HepG2 (cell line): ENCODE results near the gene POU2F1. TPM values are rescaled to one million over a fixed set of nuclear protein-coding genes. Genes with fewer than 3 reads are reported as not detected.

ENCODE experiments used
- ATAC-seq: fragments of 200-7000 bp; cut with Tn5 transposase; 3 replicates; pipeline ENCODE4 v1.9.1; 2020; ENCODE audit warnings: mild to moderate bottlenecking, moderate library complexity
- BruUV-seq: library from RNA; stranded (reverse); fragments of 400-500 nt; replicated peaks from 2 replicates; lab custom pipeline; 2021; lab: Mats Ljungman, UMichigan
- CTCF ChIA-PET: fragments of 300-600 bp; formaldehyde crosslinking; extraction: SDS; loops from one replicate; lab custom pipeline; 2021; ENCODE audit warnings: low total read pairs, inconsistent platforms, low intra/inter-chr PET ratio; lab: Yijun Ruan, JAX
- POLR2A ChIA-PET: fragments of 350-600 bp; sonication (Branson Sonifier 250); formaldehyde crosslinking; loops from one replicate; lab custom pipeline; 2020; ENCODE audit warnings: antibody characterized with exemption, inconsistent platforms; lab: Yijun Ruan, JAX
- DNase-seq: peaks from one replicate; pipeline ENCODE4 v3.0.0-alpha.2; 2015; ENCODE audit warnings: low spot score
- FAIRE-seq: peaks from 3 replicates; lab custom pipeline; 2011; peaks lifted over from hg19 to GRCh38; lab: Jason Lieb, UNC
- H2AFZ ChIP-seq: one replicate; pipeline ENCODE4 v1.6.1; 2011; ENCODE audit warnings: low read length, inconsistent platforms
- H3K27ac ChIP-seq: fragments of 300-600 bp; 3 replicates; pipeline ENCODE4 v1.8.0; 2011; ENCODE audit warnings: mixed run types, mild to moderate bottlenecking, mixed read lengths, low read length, inconsistent platforms; ENCODE audit not compliant: insufficient read depth; ENCODE audit errors: extremely low read length
- H3K27me3 ChIP-seq, 2 experiments: fragments of 200-600 bp in 1 of 2; 2 replicates in 1 of 2; 3 replicates in 1 of 2; pipeline versions ENCODE4 v1.6.0 to v1.8.0; 2011; ENCODE audit warnings: low read length in 2 of 2, mild to moderate bottlenecking in 2 of 2, moderate library complexity in 2 of 2, inconsistent platforms in 1 of 2; ENCODE audit not compliant: insufficient read depth in 2 of 2, control insufficient read depth in 1 of 2
- H3K36me3 ChIP-seq, 2 experiments: fragments of 200-600 bp in 1 of 2; replicated peaks in 1 of 2; 2 replicates in 1 of 2; 3 replicates in 1 of 2; pipeline versions ENCODE4 v1.5.1 to v1.8.0; 2011; ENCODE audit warnings: low read length in 2 of 2, inconsistent platforms in 1 of 2; ENCODE audit not compliant: insufficient read depth in 2 of 2, control insufficient read depth in 1 of 2
- H3K4me1 ChIP-seq: 2 replicates; pipeline ENCODE4 v1.5.1; 2012; ENCODE audit warnings: low read length, inconsistent platforms; ENCODE audit not compliant: insufficient read depth
- H3K4me2 ChIP-seq: 2 replicates; pipeline ENCODE4 v1.6.0; 2011; ENCODE audit warnings: low read depth, low read length, inconsistent platforms
- H3K4me3 ChIP-seq, 3 experiments: fragments of 200-600 bp in 1 of 3; sonication (generic), shearing (Covaris generic) in 1 of 3; replicated peaks in 1 of 3; 2 replicates each; pipeline ENCODE4 v1.5.1; 2011 to 2016; ENCODE audit warnings: low read length in 3 of 3, inconsistent platforms in 2 of 3, low read depth in 2 of 3, mild to moderate bottlenecking in 2 of 3, control low read depth in 1 of 3, mixed read lengths in 1 of 3; ENCODE audit not compliant: insufficient read depth in 1 of 3
- H3K79me2 ChIP-seq: one replicate; pipeline ENCODE4 v1.6.1; 2011; ENCODE audit warnings: low read length, inconsistent platforms; ENCODE audit not compliant: insufficient read depth
- H3K9ac ChIP-seq: 2 replicates; pipeline ENCODE4 v1.6.0; 2011; ENCODE audit warnings: mild to moderate bottlenecking, low read depth, low read length, inconsistent platforms; ENCODE audit not compliant: insufficient read depth
- H3K9me3 ChIP-seq: 2 replicates; pipeline ENCODE4 v1.5.1; 2012; ENCODE audit warnings: mild to moderate bottlenecking, low read length
- H4K20me1 ChIP-seq: 2 replicates; pipeline ENCODE4 v1.6.0; 2011; ENCODE audit warnings: inconsistent platforms, mild to moderate bottlenecking, low read length, moderate library complexity; ENCODE audit not compliant: insufficient read depth
- CENPX ChIP-seq: sonication (generic); formaldehyde crosslinking; IDR thresholded peaks from 2 replicates; pipeline ENCODE4 v1.9.0; 2021; ENCODE audit warnings: mild to moderate bottlenecking, missing genetic modification reagents, moderate library complexity
- GFI1 ChIP-seq: sonication (generic); formaldehyde crosslinking; IDR thresholded peaks from 2 replicates; pipeline ENCODE4 v1.5.0; 2020; ENCODE audit warnings: missing genetic modification reagents, mild to moderate bottlenecking, borderline replicate concordance
- HIC2 ChIP-seq: sonication (generic); formaldehyde crosslinking; IDR thresholded peaks from 2 replicates; pipeline ENCODE4 v1.9.0; 2022; ENCODE audit warnings: low read depth, missing genetic modification reagents
- LBX2 ChIP-seq: sonication (generic); formaldehyde crosslinking; IDR thresholded peaks from 2 replicates; pipeline ENCODE4 v1.5.0; 2020; ENCODE audit warnings: missing genetic modification reagents, mild to moderate bottlenecking, borderline replicate concordance
- NR2F6 ChIP-seq, 2 experiments: IDR thresholded peaks; 2 replicates each; pipeline ENCODE4 v1.6.1; 2016; ENCODE audit warnings: antibody characterized with exemption in 1 of 2, mild to moderate bottlenecking in 1 of 2
- PPARG ChIP-seq: conservative IDR thresholded peaks from 2 replicates; pipeline ENCODE4 v1.6.1; 2016; ENCODE audit warnings: missing biosample characterization, missing genetic modification reagents
- RFXANK ChIP-seq: IDR thresholded peaks from 2 replicates; pipeline ENCODE4 v1.6.1; 2016
- SPEN ChIP-seq: sonication (generic); formaldehyde crosslinking; IDR thresholded peaks from 2 replicates; pipeline ENCODE4 v1.5.1; 2020; ENCODE audit warnings: low read depth, mild to moderate bottlenecking, missing genetic modification reagents
- TP53 ChIP-seq: sonication (generic); formaldehyde crosslinking; conservative IDR thresholded peaks from 2 replicates; pipeline ENCODE4 v1.4.0; 2020; ENCODE audit warnings: missing genetic modification reagents
- TRAFD1 ChIP-seq: sonication (generic); formaldehyde crosslinking; IDR thresholded peaks from 2 replicates; pipeline ENCODE4 v1.5.1; 2020; ENCODE audit warnings: missing genetic modification reagents, mild to moderate bottlenecking, borderline replicate concordance
- ZNF512 ChIP-seq: sonication (generic); formaldehyde crosslinking; IDR thresholded peaks from 2 replicates; pipeline ENCODE4 v1.4.0; 2020; ENCODE audit warnings: mild to moderate bottlenecking, missing genetic modification reagents
- ZNF607 ChIP-seq: sonication (generic); formaldehyde crosslinking; IDR thresholded peaks from 2 replicates; pipeline ENCODE4 v1.5.1; 2020; ENCODE audit warnings: missing genetic modification reagents, mild to moderate bottlenecking, borderline replicate concordance
- WGBS: methylation state at CpG from one replicate; pipeline ENCODE4 v1.1.6; 2017; ENCODE audit warnings: low lambda C conversion rate; 5-methylcytosine and 5-hydroxymethylcytosine counted together
- in situ Hi-C: cut with HindIII; loops from 2 replicates; pipeline ENCODE4 v1.10.0; 2017; ENCODE audit warnings: low pct_unique_long_range_greater_than_20kb; ENCODE audit not compliant: extremely low pct_ligation_motif_present
- intact Hi-C: fragments of 100-400 bp; cut with micrococcal nuclease; formaldehyde crosslinking; loops from one replicate; pipeline ENCODE4 v1.10.0; 2022; ENCODE audit not compliant: unreplicated experiment
- polyA plus RNA-seq, 8 experiments: library from polyadenylated mRNA; depleted of rRNA in 3 of 8; stranded (reverse) in 7 of 8; unstranded in 1 of 8; fragments of >200 nt; fragmentation: Illumina TruSeq in 4 of 8; extraction: Trizol in 4 of 8; gene quantifications; 2 replicates each; pipeline versions ENCODE4 v1.2.1 to v1.2.3, GENCODE V29; 2011 to 2016; ENCODE audit warnings: low read depth in 4 of 8, missing spikeins in 1 of 8, mixed read lengths in 1 of 8; ENCODE audit not compliant: insufficient read depth in 1 of 8
- total RNA-seq, 5 experiments: library from RNA; depleted of rRNA; stranded (reverse); fragments of >200 nt; fragmentation: Illumina TruSeq; extraction: Trizol; gene quantifications; 2 replicates each; pipeline ENCODE4 v1.2.3, GENCODE V29; 2016; ENCODE audit warnings: low read depth in 1 of 5

The POU2F1 gene
- total and polyA plus RNA-seq, 2 of the 13 experiments (the other 11 are each of a cell fraction or from before 2014, with no cell fraction given) = 10.2 to 13.0 TPM

GRCh38 chr1:167471568-167471967 is 250.9 kb downstream of the POU2F1 start:
- WGBS = 32% methylated on average over 5 of the region's 5 CpGs
- H2AFZ ChIP-seq = no peak overlapping the region
- H3K4me2 ChIP-seq = no peak overlapping the region
- intact Hi-C loops = no loop called here
- H3K27ac ChIP-seq = no peak overlapping the region
- no TSS peak for BruUV-seq
- H3K4me1 ChIP-seq = no peaks in the 10 kb centered on the region
- DNase-seq (no peak), ATAC-seq (no peak), FAIRE-seq (no peak)
- H3K4me3 ChIP-seq = no peak overlapping the region
- no peak overlapping the region for H3K9ac ChIP-seq
- ChIA-PET CTCF (no interaction called here), POLR2A (no interaction called here)
- H3K36me3 ChIP-seq = no peaks in the 10 kb centered on the region
- H3K79me2 ChIP-seq = no peaks in the 10 kb centered on the region
- peaks cover 1 to 18% of the 10 kb centered on the region in 2 experiments; a peak in 2 of 5 replicates for H3K27me3 ChIP-seq
- no peaks in the 10 kb centered on the region for H4K20me1 ChIP-seq
- TF ChIP-seq LBX2 (CRISPR knock-in tag) (no peak), RFXANK (CRISPR knock-in tag) (no peak), TP53 (CRISPR knock-in tag) (no peak), HIC2 (CRISPR knock-in tag) (no peak), CENPX (CRISPR knock-in tag) (no peak), ZNF512 (no peak), NR2F6 (IDR thresholded peaks at IDR 0.05) (no peak), NR2F6 (CRISPR knock-in tag; IDR thresholded peaks at IDR 0.05) (no peak), SPEN (no peak), ZNF607 (CRISPR knock-in tag) (no peak), GFI1 (CRISPR knock-in tag) (no peak), PPARG (CRISPR knock-in tag) (no peak), TRAFD1 (CRISPR knock-in tag) (no peak)
- no peaks in the 10 kb centered on the region for H3K9me3 ChIP-seq
- in situ Hi-C loops = no loop called here
